Heart left ventricle (tissue), 13 donors: Measurements from ENCODE around the gene SCFD2.

Experiments used
- POLR2A ChIP-seq, 2 donors: fragments of 450-650 bp; IDR thresholded peaks; one replicate each; pipeline ENCODE4 v1.6.1; 2017; ENCODE audit warnings: antibody characterized with exemption in 2 of 2, mild to moderate bottlenecking in 2 of 2, moderate library complexity in 2 of 2
- TF ChIP-seq, protein P1 (sequence below), 12 donors: fragments of 200-600 bp; sonication (generic) in 4 of 12; IDR thresholded peaks; one replicate each; pipeline versions ENCODE4 v1.5.0 to v1.8.0; 2018 to 2022; ENCODE audit warnings: antibody characterized with exemption in 12 of 12, mild to moderate bottlenecking in 5 of 12
- donor health status: ischemic (EF 13 %, LVEDD 7.1; RV severe dilation, severe dysfunction).
- donor health status: DM: no; HTN: yes; CAD: no.
- donor health status: DM: no; HTN: no; CAD: no.
- donor health status: ischemic (EF 25% LVEDD 6.9; RV normal size, moderate dysfunction).
- donor health status: ischemic (EF 25% LVEDD 5.7; RV mildly dilated, moderate dysfunction).
- donor health status: ischemic (EF 35%, LVEDD 5.7; RV mildly dilated, moderate dysfunction).
- donor health status: nonischemic (EF 11% LVEDD 7.7; RV severe dilation, severe dysfunction).
- donor health status: DM: yes; HTN: yes; CAD: no.
- donor health status: PGD.
- donor health status: ischemic (EF 29% LVEDD 5.4; RV normal size, mild dysfunction).
- donor health status: nonischemic (EF 23%, LVEDD 6.1; RV moderate dilation, normal function).

DNA sequence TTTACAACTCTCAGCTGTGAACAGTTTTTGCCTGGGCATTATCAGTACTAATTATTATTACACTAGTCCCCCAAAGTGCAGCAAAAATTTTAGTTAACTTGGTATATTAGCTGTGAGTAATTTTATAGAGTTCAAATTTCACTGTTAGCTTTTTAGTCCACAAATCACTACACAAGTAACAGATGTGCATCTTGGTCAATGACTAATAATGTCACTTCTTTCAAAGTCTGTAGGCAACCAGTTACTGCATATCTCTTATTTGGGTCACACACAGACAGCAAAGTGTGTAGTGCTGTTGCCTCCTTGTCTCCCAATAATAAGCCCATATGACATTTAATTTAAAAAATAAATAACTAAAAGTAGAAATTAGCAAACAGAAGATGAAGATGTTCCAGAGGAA is 159.9 kb downstream of the SCFD2 start:
- TF ChIP-seq, protein P1, sequence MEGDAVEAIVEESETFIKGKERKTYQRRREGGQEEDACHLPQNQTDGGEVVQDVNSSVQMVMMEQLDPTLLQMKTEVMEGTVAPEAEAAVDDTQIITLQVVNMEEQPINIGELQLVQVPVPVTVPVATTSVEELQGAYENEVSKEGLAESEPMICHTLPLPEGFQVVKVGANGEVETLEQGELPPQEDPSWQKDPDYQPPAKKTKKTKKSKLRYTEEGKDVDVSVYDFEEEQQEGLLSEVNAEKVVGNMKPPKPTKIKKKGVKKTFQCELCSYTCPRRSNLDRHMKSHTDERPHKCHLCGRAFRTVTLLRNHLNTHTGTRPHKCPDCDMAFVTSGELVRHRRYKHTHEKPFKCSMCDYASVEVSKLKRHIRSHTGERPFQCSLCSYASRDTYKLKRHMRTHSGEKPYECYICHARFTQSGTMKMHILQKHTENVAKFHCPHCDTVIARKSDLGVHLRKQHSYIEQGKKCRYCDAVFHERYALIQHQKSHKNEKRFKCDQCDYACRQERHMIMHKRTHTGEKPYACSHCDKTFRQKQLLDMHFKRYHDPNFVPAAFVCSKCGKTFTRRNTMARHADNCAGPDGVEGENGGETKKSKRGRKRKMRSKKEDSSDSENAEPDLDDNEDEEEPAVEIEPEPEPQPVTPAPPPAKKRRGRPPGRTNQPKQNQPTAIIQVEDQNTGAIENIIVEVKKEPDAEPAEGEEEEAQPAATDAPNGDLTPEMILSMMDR (IDR thresholded peaks at IDR 0.05), result no peak
- TF ChIP-seq POLR2A (IDR thresholded peaks at IDR 0.05), result no peak
